ENCODE results near the gene USP9X.

- no peak for TF ChIP-seq CTCF (IDR thresholded peaks at IDR 0.05)
- no peak for TF ChIP-seq POLR2AphosphoS5 (IDR thresholded peaks at IDR 0.05)
Observed at GRCh38 chrX:41176263-41176662, 91.0 kb downstream of the USP9X start.

All from transverse colon (tissue), 4 donors.